Brain microvascular endothelial cell (primary cell): Measurements from ENCODE around the gene IL20.

Source experiments
- DNase-seq: peaks from one replicate; pipeline ENCODE4 v3.0.0-alpha.2; 2020
- H3K27ac ChIP-seq: fragments of 250-450 bp; sonication (Bioruptor Pico); 2 replicates; pipeline ENCODE4 v1.5.1; 2020; ENCODE audit warnings: mild to moderate bottlenecking, moderate library complexity
- H3K27me3 ChIP-seq: fragments of 250-450 bp; sonication (Bioruptor Pico); replicated peaks from 2 replicates; pipeline ENCODE4 v1.5.1; 2020; ENCODE audit warnings: mild to moderate bottlenecking
- H3K36me3 ChIP-seq: fragments of 250-450 bp; sonication (Bioruptor Pico); replicated peaks from 2 replicates; pipeline ENCODE4 v1.5.1; 2020; ENCODE audit warnings: mild to moderate bottlenecking
- H3K4me3 ChIP-seq: 2 replicates; pipeline ENCODE4 v1.5.1; 2011; ENCODE audit warnings: low read depth, mild to moderate bottlenecking, control low read depth, low read length, moderate library complexity
- CTCF ChIP-seq: IDR thresholded peaks from 2 replicates; pipeline ENCODE4 v1.5.1; 2011; ENCODE audit warnings: low read depth, mild to moderate bottlenecking, moderate library complexity, low read length, control low read depth, inconsistent platforms; ENCODE audit errors: missing control alignments
- in situ Hi-C: cut with HindIII; loops from 2 replicates; pipeline ENCODE4 v1.10.0; 2017; ENCODE audit warnings: low sequenced_read_pairs, low pct_ligation_motif_present

Gene IL20

GRCh38 chr1:206883876-206884275, 18.5 kb downstream of the IL20 start:
- Histone ChIP-seq H3K27me3 (no peaks in the 10 kb centered on the region), H3K4me3 (no peak overlapping the region), H3K27ac (no peak overlapping the region), H3K36me3 (no peaks in the 10 kb centered on the region)
- no peak for DNase-seq
- in situ Hi-C loops: no loop called here
- TF ChIP-seq CTCF: no peak

- H3K4me3 ChIP-seq: no peak overlapping the region
- TF ChIP-seq CTCF: no peak
- DNase-seq: no peak
- H3K27me3 ChIP-seq: no peaks in the 10 kb centered on the region
- H3K36me3 ChIP-seq: no peaks in the 10 kb centered on the region
- no peak overlapping the region for H3K27ac ChIP-seq
- in situ Hi-C loops: no loop called here
These were observed 20.1 kb downstream of the IL20 start for GRCh38 chr1:206885341-206886060.

- in situ Hi-C loops: no loop called here
- Histone ChIP-seq H3K27me3 (no peaks in the 10 kb centered on the region), H3K36me3 (no peaks in the 10 kb centered on the region), H3K4me3 (no peak overlapping the region), H3K27ac (no peak overlapping the region)
- TF ChIP-seq CTCF: no peak
- DNase-seq: no peak
These were observed 21.4 kb downstream of the IL20 start for GRCh38 chr1:206886831-206887230.

- no peak for TF ChIP-seq CTCF
- Histone ChIP-seq H3K27ac (no peak overlapping the region), H3K4me3 (no peak overlapping the region), H3K27me3 (no peaks in the 10 kb centered on the region), H3K36me3 (no peaks in the 10 kb centered on the region)
- in situ Hi-C loops: no loop called here
- no peak for DNase-seq
These were observed 22.3 kb downstream of the IL20 start for GRCh38 chr1:206887701-206888100.

- H3K27me3 ChIP-seq: no peaks in the 10 kb centered on the region
- in situ Hi-C loops: no loop called here
- no peak for TF ChIP-seq CTCF
- H3K27ac ChIP-seq: peak overlapping the region; percentile 11
- no peak overlapping the region for H3K4me3 ChIP-seq
- DNase-seq: peak; percentile 65
- no peaks in the 10 kb centered on the region for H3K36me3 ChIP-seq
These were observed 25.0 kb downstream of the IL20 start for GRCh38 chr1:206890125-206891060.
